Prostate gland (tissue), 2 donors: ENCODE measurements around the gene MYOZ3.

ENCODE experiments used
- CTCF ChIP-seq, 4 experiments: fragments of 200-600 bp in 2 of 4; fragments of 450-650 bp in 2 of 4; sonication (generic) in 2 of 4; IDR thresholded peaks; 1 replicate in 3 of 4; 2 replicates in 1 of 4; pipeline ENCODE4 v1.5.1; 2016 to 2019; ENCODE audit warnings: antibody characterized with exemption in 4 of 4, mild to moderate bottlenecking in 2 of 4, moderate library complexity in 2 of 4
- POLR2A ChIP-seq: fragments of 450-650 bp; IDR thresholded peaks from one replicate; pipeline ENCODE4 v1.6.1; 2016; ENCODE audit warnings: antibody characterized with exemption, mild to moderate bottlenecking

GRCh38 chr5:150665044-150665443 lies 4.0 kb downstream of the MYOZ3 start:
- TF ChIP-seq POLR2A (no peak), CTCF (IDR thresholded peaks at IDR 0.05) (no peak)
